Dedifferentiated amniotic fluid mesenchymal stem cell (primary cell): Measurements from ENCODE around the gene TRIM6.
"Not testable (repeated sequence)": the region's sequence is repeated elsewhere in the genome, so short reads cannot be mapped to it uniquely, and the experiment has no call there.

ENCODE experiments used
- DNase-seq: peaks from one replicate; pipeline ENCODE4 v3.0.0-alpha.2; 2016; ENCODE audit errors: extremely low spot score

TRIM6 gene, protein sequence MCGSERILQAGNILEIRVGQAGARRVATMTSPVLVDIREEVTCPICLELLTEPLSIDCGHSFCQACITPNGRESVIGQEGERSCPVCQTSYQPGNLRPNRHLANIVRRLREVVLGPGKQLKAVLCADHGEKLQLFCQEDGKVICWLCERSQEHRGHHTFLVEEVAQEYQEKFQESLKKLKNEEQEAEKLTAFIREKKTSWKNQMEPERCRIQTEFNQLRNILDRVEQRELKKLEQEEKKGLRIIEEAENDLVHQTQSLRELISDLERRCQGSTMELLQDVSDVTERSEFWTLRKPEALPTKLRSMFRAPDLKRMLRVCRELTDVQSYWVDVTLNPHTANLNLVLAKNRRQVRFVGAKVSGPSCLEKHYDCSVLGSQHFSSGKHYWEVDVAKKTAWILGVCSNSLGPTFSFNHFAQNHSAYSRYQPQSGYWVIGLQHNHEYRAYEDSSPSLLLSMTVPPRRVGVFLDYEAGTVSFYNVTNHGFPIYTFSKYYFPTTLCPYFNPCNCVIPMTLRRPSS

DNA sequence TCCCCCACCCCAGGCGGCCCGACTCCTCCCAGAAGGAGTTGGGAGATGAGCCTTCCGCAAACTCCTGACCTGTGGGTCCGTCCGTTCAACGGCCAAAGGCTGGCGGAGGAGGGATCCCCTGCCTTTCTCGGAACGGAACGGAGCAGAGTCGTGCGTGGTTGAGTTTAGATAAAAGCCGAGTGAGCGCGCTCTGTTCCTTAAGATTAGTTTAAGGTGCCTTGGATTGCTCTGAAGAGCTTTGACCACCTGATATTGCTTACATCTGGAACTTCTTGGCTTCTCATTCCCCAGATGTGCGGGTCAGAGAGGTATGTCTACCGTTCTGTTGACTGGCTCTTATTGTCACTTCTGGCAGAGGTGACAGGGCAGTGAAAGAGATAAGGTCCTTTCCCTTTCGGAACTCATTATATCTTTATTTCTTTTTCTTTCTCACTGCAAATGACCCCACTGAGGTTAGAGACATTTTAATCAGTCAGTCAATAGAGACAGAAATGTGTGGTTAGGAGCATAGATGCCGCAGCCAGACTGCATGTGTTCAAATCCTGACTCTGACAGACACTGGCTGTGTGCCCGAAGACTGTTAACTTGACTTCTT is at the start of gene TRIM6:
Gene TRIM6 (plus strand): TSS at position 31 of the 595 bp plus-strand sequence. CDS start 261 bp downstream, at position 292.
- DNase-seq = no peak

DNA sequence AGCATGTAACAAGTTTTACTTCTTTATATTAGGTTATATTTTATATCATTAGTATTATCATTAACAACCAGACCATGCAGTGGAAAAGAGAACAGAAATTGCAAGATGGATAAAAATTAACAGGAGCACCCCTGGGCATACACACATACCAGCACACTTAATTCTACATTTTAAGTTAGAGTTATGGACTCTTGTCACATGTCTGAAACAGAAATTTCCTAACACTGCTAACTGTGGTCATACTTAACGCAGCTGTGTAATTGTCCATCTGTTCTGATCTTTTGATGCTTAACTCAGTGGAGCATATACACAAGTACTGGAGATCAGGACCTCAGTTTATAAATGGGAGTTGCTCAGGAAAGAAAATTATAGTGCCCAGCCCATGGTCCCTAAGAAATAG is 48.5 kb upstream of the TRIM6 start:
- DNase-seq = no peak

DNA sequence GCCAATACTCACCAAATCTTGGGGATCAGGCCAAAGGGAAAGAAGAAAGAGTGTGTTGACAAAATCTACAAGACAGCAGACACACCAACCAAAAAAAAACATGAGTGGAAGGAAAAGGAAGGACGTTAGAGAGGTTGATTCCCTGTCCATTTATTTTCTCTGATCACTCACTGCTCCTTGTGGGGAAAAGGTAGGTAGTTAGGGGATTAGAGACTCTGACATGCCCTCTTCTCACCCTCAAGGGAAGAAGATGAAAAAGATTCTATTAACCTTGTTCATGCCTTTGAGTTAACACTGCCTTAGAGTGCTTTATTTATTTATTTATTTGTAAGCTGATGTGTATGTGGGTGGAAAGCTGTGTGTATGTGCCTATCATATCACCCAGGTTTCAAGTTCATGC is 48.0 kb upstream of the TRIM6 start, which contains the start of gene OR52H1:
Gene OR52H1 (minus strand): TSS at position 101 of the 400 bp plus-strand sequence. CDS start 3,035 bp downstream, outside the sequence.
- DNase-seq = no peak

GRCh38 chr11:5550440-5551095 is 45.9 kb upstream of the TRIM6 start:
- DNase-seq = no peak

DNA sequence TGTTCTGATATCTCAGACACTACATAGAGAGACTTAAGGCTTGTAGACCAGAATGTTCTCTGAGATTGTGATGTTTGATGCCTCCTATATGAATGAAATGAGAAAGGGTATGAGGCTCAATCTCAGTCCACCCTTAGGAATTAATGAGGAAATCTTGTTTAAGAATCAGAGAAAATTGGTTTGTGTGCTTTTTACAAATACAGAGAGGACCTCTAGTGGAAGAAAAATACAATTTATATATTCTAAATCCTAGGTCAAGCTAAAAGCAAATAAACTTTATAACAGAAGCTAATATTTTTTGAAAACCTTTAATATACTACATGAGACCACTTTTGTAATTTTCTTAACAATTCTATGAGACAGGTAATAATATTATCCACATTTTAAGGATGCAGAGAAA is 43.1 kb upstream of the TRIM6 start:
- no peak for DNase-seq

- no peak for DNase-seq
Observed at GRCh38 chr11:5556596-5557188, 39.7 kb upstream of the TRIM6 start.

DNA sequence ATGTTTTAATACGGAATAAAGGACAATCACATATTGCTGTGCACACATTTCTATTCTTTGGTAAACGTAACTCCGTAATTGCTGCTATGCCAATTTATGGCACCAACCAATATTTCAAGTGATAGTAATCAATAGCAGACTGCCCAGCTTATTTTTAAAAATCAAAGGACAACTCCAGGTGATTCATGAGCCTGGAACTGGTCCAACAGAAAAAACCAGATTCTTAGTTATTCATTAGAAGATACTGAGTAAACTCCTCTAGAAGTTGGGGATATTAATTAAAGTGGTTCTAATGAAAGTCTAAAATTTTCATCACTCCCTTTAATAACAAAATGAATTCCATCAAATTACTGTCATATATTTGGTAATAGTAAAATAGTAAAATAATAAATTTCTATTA is 38.7 kb upstream of the TRIM6 start:
- no peak for DNase-seq

DNA sequence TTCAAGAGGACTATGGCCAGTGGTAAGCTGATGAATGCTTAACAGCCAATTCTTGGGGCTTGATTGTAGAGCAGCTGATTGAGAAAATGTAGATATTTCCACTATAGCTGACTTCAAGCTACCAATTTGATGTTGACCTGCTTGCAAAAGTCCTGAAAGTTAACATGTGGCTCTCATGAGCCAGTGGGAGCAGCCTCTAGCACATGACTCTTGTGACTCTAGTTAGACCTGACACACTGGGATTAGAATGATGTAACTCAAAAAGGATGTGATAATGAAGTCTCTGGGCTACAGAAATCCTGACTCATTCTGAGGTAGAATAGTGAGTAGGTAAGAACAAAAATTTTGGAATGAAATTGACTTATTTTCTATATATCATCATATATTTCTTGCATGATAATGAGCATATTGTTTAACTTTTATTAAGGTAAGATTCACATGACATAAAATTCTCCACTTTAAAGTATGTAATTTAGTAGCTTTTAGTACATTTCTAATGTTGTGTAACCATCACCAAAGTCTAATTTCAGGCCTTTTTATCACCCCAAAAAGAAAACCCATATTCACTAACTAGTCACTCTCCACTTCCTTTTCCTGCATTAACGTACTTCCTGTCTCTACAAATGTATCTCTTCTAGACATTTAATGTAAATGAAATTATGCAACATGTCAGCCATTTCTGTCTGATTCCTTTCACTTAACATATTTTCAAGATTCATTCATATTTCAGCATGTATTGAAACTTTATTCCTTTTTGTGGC is 32.0 kb upstream of the TRIM6 start:
- no peak for DNase-seq

DNA sequence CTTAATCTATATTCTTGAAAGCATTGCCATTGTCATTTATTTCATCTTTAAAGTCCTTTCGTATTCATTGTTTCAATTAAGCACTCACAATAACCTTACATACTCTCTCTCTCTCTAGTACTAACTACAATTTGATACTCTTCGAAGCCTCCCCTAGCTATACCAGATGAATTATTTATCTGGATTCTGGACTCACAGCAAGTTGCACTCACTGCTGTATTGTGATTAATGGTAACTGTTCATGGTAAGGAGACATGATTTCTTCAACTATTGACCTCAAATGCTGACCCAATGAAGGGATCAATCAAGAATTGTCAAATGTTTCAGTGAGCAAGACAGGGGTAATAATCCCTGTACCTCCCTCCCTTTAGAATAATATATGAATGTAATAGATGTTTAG is 21.8 kb upstream of the TRIM6 start:
- no peak for DNase-seq

- no peak for DNase-seq
Observed at GRCh38 chr11:5575152-5575551, 21.3 kb upstream of the TRIM6 start.

- no peak for DNase-seq
Observed at GRCh38 chr11:5577101-5577500, 19.3 kb upstream of the TRIM6 start.

DNA sequence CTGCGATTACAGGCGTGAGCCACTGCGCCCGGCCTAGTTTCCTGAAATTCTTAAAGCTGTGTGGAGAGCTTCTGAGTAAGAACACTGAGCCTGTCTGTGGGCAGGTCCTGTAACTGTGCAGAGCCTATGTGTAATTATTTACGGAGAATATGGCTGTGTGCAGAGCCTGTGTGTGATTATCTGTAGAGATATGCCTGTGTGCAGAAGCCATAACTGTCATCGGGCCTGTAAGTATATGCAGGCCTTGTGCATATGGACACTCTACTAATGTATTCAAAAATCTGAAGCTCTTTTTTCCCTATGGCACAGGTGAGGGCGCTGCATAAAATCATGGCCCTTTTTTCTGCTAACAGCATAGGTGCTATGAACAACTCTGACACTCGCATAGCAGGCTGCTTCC is 15.9 kb upstream of the TRIM6 start, which contains the start of gene OR52B6:
Gene OR52B6 (plus strand): TSS at position 301 of the 400 bp plus-strand sequence. CDS start 0 bp downstream, at position 301.
- DNase-seq = no peak

DNA sequence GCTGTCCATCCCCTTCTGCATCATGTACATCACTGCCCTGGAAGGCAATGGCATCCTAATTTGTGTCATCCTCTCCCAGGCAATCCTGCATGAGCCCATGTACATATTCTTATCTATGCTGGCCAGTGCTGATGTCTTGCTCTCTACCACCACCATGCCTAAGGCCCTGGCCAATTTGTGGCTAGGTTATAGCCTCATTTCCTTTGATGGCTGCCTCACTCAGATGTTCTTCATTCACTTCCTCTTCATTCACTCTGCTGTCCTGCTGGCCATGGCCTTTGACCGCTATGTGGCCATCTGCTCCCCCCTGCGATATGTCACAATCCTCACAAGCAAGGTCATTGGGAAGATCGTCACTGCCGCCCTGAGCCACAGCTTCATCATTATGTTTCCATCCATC is 15.4 kb upstream of the TRIM6 start:
- DNase-seq = no peak

- DNase-seq = not testable (repeated sequence)
Observed at GRCh38 chr11:5584458-5584857, 12.0 kb upstream of the TRIM6 start.

DNA sequence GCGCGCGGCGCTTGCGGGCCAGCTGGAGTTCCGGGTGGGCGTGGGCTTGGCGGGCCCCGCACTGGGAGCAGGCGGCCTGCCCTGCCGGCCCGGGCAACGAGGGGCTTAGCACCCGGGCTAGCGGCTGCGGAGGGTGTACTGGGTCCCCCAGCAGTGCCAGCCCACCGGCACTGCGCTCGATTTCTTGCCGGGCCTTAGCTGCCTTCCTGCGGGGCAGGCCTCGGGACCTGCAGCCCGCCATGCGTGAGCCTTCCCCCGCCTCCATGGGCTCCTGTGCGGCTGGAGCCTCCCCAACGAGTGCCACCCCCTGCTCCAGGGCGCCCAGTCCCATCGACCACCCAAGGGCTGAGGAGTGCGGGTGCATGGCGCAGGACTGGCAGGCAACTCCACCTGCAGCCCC is 6.5 kb upstream of the TRIM6 start:
- not testable (repeated sequence) for DNase-seq

GRCh38 chr11:5591613-5592012 is 4.8 kb upstream of the TRIM6 start:
- no peak for DNase-seq

GRCh38 chr11:5592615-5593014 is 3.8 kb upstream of the TRIM6 start:
- no peak for DNase-seq

DNA sequence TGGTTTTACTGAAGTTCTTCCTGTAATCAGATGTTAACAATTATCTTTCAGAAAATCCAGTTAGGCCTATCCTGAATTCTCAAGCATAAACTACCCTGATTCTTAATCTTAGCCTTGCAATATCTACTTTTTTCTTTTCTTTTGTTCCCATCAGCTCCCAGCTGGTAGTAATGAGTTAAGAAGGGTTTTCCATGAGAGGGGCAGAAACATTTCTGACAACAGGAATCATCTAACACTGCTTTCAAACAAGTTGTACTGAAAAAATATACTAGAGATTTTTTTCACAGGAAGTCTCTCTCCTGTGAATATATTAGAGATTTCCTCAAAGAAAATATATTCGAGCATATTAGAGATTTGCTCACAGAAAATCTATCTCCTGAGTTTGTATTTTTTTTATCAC is 3.3 kb upstream of the TRIM6 start:
- DNase-seq = no peak

DNA sequence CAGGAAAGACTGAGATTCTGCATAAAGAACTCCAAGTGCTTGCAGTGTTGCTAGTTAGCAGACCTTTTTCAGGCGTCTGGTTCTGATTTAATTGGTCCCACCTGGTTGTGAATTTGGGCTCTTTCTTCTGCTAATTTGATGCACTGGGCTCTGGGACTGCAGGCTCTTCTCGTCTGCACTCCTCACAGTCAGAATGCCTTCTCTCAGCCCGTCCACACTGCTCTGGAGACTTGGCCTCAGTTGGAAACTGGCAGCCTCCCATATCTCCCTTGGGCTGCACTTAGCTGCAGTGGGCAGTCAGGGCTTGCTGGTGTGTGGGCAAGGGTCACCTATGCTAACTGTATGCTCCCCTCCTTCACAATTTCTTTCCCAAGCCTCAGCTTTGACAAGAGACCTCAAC is 1.5 kb downstream of the TRIM6 start:
- DNase-seq = no peak

DNA sequence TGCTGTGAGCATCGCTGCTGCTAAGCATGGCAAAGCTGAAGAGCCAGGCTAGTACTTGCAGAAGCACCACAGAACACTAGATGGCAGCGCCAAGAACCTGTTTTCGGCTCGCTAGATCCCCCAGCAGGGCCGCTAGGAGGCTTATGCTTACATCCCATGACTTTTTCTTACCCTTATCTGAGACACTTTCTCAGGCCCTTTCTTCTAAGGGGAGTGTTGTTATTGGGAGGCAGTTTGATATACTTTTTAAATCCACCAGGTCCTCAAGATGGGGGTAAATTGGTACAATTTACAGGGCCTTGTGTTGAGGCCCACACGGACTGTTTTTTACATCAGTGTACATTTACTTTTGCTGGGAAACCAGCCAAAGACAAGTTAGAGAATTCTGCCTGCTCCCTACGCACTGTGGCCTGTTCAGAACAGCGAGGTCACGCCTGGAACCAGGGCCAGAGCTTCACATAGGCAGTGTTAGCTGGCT is 4.0 kb downstream of the TRIM6 start:
- peak; percentile 33 for DNase-seq

GRCh38 chr11:5602791-5603190 is 6.4 kb downstream of the TRIM6 start:
- not testable (repeated sequence) for DNase-seq
